Muscle of leg (tissue), 11 donors: ENCODE measurements around the gene SMG7. TPM values are rescaled to one million over a fixed set of nuclear protein-coding genes. Genes with fewer than 3 reads are reported as not detected.

Experiments
- DNase-seq: peaks from one replicate; pipeline ENCODE4 v3.0.0; 2013
- H3K27ac ChIP-seq: one replicate; pipeline ENCODE4 v1.5.1; 2013; ENCODE audit warnings: mild to moderate bottlenecking, low read length, control low read depth
- H3K27me3 ChIP-seq: one replicate; pipeline ENCODE4 v1.6.1; 2013; ENCODE audit warnings: low read length; ENCODE audit not compliant: control insufficient read depth, insufficient read depth
- H3K36me3 ChIP-seq: one replicate; pipeline ENCODE4 v1.6.1; 2013; ENCODE audit warnings: low read length; ENCODE audit not compliant: control insufficient read depth, insufficient read depth
- H3K4me1 ChIP-seq: one replicate; pipeline ENCODE4 v1.6.1; 2013; ENCODE audit warnings: low read length; ENCODE audit not compliant: control insufficient read depth, insufficient read depth
- H3K4me3 ChIP-seq: one replicate; pipeline ENCODE4 v1.5.1; 2013; ENCODE audit warnings: low read length, control low read depth
- H3K9me3 ChIP-seq: replicated peaks from 2 replicates; pipeline ENCODE4 v1.6.1; 2013; ENCODE audit warnings: low read depth, low read length; ENCODE audit not compliant: control insufficient read depth
- WGBS: methylation state at CpG from one replicate; pipeline ENCODE4 v1.1.5; 2013; ENCODE audit warnings: missing lambda C conversion rate; ENCODE audit not compliant: insufficient coverage; 5-methylcytosine and 5-hydroxymethylcytosine counted together
- polyA plus RNA-seq, 8 donors: library from polyadenylated mRNA; unstranded; fragments of 120-200 nt; gene quantifications; one replicate each; pipeline versions ENCODE4 v1.2.1 to v1.2.3, GENCODE V29; 2013; ENCODE audit warnings: inconsistent platforms in 1 of 8, low replicate concordance in 1 of 8; ENCODE audit not compliant: insufficient read length in 8 of 8, insufficient read depth in 1 of 8
- total RNA-seq: library from RNA; stranded (reverse); fragments of 120-200 nt; gene quantifications from one replicate; pipeline ENCODE4 v1.2.4, GENCODE V29; 2013

The SMG7 gene
- total and polyA plus RNA-seq, 9 donors: 14.7 to 37.6 (median 31.3) TPM

DNA sequence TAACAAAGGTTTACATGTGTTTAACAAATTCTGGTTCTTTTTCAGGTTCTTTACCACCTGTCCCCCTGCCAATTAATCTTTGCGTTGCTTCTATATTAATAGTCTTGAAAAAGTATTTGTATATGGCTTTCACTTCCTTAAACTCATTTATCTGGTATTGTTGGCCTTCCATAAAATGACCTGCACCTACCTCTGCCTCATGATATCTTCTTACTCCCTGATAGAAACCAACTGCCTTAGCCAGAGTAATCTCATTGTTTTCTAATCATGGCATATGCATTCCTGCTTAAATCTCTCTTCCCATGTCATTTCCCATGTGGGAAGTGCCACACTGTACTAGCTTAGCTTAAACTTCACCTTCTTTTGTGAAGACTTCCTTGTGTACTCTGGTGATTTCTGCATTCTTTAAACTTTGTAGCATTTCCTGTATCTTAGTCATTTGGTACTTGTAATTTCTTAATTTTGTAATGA lies 8.7 kb downstream of the SMG7 start:
- no peak for DNase-seq
- Histone ChIP-seq H3K4me1 (no peaks in the 10 kb centered on the region), H3K36me3 (no peaks in the 10 kb centered on the region), H3K27ac (no peak overlapping the region), H3K4me3 (no peak overlapping the region), H3K9me3 (no peaks in the 10 kb centered on the region), H3K27me3 (no peaks in the 10 kb centered on the region)
- no CpG with 5 or more reads among the region's 1 CpG for WGBS

DNA sequence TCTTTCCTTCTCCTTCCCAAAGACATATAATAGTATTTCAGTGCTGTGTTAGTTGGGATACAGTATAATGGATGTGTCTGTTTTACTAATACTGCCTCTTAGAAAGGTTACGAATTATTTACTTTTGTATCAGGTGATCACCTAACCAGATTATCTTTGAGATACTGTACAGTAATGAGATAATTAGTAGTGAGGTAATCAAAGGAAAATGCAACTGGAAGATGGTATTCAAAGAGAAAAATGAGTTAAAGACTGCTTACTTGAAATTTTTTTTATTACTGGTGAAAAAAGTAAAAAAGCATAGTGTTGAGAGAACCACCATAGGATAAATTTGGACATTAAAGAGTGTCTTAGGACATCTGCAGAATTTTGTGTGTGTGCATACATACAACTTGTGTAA lies 10.9 kb downstream of the SMG7 start:
- no peak for DNase-seq
- H3K4me3 ChIP-seq: no peak overlapping the region
- no peaks in the 10 kb centered on the region for H3K4me1 ChIP-seq
- no peaks in the 10 kb centered on the region for H3K9me3 ChIP-seq
- WGBS: no CpG with 5 or more reads among the region's 1 CpG
- no peak overlapping the region for H3K27ac ChIP-seq
- no peaks in the 10 kb centered on the region for H3K27me3 ChIP-seq
- no peaks in the 10 kb centered on the region for H3K36me3 ChIP-seq

DNA sequence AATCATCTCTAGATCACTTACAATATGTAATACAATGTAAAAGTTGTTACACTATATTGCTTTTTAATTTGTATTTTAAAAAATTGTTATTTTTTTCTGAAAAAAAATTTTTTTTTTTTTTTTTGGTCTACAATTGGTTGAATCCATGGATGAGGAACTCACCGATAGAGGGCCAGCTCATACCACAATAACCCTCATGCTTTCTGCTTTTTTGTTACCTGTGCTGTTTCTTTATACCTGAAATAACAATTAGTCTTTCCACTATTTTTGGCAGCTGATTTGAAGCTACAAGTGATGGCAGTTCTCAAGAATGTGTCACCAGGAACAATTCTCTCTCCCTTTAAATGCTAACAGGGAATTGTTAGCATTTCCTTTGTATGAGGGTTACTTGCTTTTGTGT lies 12.0 kb downstream of the SMG7 start:
- no peaks in the 10 kb centered on the region for H3K9me3 ChIP-seq
- no peaks in the 10 kb centered on the region for H3K36me3 ChIP-seq
- no CpG with 5 or more reads among the region's 1 CpG for WGBS
- no peak overlapping the region for H3K27ac ChIP-seq
- no peaks in the 10 kb centered on the region for H3K4me1 ChIP-seq
- no peaks in the 10 kb centered on the region for H3K27me3 ChIP-seq
- DNase-seq: no peak
- no peak overlapping the region for H3K4me3 ChIP-seq

DNA sequence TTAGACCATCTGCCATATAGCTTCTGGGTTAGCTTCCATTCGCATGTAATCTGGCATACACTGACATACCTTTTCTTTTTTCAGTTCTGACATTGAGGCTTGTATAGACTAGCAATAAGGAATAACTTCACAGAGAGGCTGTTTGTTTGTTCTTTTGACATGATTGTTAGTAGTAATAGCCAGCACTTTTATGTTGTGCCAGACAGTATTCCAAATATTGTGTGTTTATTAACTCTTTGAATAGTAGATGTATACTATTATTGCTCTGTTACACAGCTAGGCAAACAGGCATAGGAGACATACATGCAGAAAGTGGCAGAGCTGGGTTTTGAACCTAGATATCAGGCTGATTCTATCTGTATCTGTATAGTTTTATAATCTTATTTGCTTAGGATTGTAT lies 12.6 kb downstream of the SMG7 start:
- WGBS: no CpG with 5 or more reads among the region's 1 CpG
- no peaks in the 10 kb centered on the region for H3K27me3 ChIP-seq

DNA sequence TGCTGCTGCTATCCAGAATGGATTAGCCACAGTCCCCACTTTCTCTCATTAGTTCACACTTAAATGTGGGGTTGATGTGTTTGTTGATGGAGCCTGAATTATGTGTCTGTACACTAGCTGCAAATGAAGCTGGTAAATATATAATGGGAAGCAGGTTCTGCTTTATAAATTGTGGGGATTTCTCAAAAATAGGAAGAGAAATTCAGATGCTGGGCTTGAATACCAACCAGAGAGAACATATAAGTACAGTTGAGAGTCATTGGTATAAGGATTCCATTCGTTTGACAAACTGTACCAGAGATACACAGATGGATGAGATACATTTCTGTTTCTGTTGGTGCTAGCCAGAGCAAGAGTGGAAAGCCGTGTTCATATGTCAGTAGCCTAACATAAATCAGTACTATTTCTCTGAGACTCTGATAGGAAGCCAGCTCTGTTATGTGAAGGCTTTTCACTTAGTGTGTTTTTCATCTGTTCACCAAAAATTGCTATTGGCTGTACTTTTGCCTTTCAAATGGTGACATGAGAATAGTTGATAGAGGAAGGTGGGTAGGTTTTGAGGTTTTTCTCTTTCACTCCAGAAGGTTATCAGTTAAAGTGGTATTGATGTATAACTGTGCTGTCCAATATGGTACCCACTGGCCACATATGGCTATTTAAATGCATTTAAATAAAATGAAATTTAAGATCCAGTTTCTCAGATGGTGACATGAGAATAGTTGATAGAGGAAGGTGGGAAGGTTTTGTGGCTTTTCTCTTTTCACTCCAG lies 15.6 kb downstream of the SMG7 start:
- no peaks in the 10 kb centered on the region for H3K36me3 ChIP-seq
- no CpG with 5 or more reads among the region's 2 CpGs for WGBS
- no peaks in the 10 kb centered on the region for H3K4me1 ChIP-seq
- no peaks in the 10 kb centered on the region for H3K27me3 ChIP-seq
- no peak overlapping the region for H3K4me3 ChIP-seq
- H3K9me3 ChIP-seq: no peaks in the 10 kb centered on the region
- H3K27ac ChIP-seq: no peak overlapping the region
- DNase-seq: no peak

More for the DNA sequence above, 12.6 kb downstream of the SMG7 start:
- no peaks in the 10 kb centered on the region for H3K9me3 ChIP-seq
- no peak overlapping the region for H3K27ac ChIP-seq
- no peaks in the 10 kb centered on the region for H3K4me1 ChIP-seq
- H3K4me3 ChIP-seq: no peak overlapping the region
- no peak for DNase-seq
- H3K36me3 ChIP-seq: no peaks in the 10 kb centered on the region

DNA sequence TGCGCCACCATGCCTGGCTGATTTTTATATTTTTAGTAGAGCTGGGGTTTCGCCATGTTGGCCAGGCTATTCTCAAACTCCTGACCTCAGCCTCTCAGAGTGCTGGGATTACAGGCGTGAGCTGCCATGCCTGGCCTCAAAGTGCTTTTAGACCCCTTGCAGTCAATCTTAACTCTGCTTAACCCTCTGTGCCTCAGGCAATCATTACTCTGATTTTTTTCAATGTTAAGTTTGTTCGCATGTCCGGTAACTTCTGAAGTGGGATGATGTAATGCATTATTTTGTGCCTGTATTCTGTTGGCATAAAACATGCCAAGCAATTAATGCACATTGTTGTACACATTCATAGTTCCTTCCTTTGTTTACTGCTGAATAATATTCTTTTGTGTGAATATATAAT lies 18.6 kb downstream of the SMG7 start:
- no peak overlapping the region for H3K4me3 ChIP-seq
- H3K9me3 ChIP-seq: no peaks in the 10 kb centered on the region
- no peaks in the 10 kb centered on the region for H3K4me1 ChIP-seq
- DNase-seq: no peak
- no peak overlapping the region for H3K27ac ChIP-seq
- no peaks in the 10 kb centered on the region for H3K27me3 ChIP-seq
- no peaks in the 10 kb centered on the region for H3K36me3 ChIP-seq
- WGBS: 100% methylated on average over 1 of the region's 5 CpGs

DNA sequence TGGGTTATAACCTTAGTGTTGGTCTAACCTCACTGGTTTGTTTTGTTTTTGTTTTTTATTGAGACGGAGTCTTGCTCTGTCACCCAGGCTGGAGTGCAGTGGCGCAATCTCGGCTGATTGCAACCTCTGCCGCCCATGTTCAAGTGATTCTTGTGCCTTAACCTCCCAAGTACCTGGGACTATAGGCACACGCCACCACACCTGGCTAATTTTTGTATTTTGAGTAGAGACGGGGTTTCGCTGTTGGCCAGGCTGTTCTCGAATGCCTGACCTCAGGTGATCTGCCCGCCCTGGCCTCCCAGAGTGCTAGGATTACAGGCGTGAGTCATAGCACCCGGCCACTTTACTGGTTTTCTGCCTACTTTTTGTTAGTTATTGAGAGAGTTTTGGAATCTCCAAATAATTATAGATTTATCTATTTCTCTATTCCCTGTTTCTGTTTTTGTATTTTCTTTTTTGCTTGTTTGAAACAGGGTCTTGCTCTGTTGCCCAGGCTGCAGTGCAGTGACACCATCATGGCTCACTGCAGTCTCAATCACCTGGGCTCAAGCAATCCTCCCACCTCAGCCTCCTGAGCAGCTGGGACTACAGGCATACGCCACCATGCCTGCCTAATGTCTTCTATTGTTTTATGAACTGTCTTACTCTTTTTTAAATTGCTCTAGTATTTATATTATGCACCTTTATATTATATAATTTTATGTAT lies 21.4 kb downstream of the SMG7 start:
- no peaks in the 10 kb centered on the region for H3K36me3 ChIP-seq
- no peaks in the 10 kb centered on the region for H3K27me3 ChIP-seq
- DNase-seq: no peak
- no peak overlapping the region for H3K4me3 ChIP-seq
- H3K9me3 ChIP-seq: no peaks in the 10 kb centered on the region
- WGBS: 98% methylated on average over 7 of the region's 12 CpGs
- H3K27ac ChIP-seq: no peak overlapping the region
- H3K4me1 ChIP-seq: no peaks in the 10 kb centered on the region

DNA sequence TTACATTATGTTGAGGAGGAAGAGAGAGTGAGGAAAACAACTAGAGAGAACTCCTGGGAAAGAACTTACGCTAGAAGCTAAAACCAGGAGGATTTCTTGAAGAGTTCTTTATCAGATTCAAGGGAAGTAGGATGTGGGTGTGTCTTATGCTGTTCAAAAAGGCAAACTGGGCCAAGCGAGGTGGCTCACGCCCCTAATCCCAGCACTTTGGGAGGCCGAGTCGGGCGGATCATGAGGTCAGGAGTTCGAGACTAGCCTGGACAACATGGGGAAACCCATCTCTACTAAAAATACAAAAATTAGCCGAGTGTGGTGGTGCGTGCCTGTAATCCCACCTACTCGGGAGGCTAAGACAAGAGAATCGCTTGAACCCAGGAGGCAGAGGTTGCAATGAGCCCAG lies 23.1 kb downstream of the SMG7 start:
- no peak for DNase-seq
- no peak overlapping the region for H3K27ac ChIP-seq
- no peaks in the 10 kb centered on the region for H3K4me1 ChIP-seq
- 86% methylated on average over 2 of the region's 11 CpGs for WGBS
- no peaks in the 10 kb centered on the region for H3K27me3 ChIP-seq
- no peaks in the 10 kb centered on the region for H3K9me3 ChIP-seq
- H3K4me3 ChIP-seq: no peak overlapping the region
- no peaks in the 10 kb centered on the region for H3K36me3 ChIP-seq

DNA sequence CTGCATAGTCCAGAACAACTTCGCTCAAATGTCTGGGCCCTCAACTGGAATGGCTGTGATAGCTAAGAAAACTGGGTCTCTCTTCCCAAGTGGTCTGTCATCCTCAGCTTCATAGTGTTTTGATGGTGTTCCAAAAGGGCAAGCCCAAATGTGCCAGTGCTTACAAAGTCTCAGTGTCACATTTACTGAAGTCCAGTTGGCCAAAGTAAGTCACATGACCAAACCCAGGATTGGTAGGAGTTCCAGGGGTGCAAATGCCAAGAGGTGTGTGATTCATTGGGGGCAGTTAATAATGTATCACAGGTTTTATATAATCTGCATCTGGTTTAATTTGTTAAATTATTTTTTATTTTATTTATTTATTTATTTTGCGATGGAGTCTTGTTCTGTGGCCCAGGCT lies 24.9 kb downstream of the SMG7 start:
- Histone ChIP-seq H3K36me3 (no peaks in the 10 kb centered on the region), H3K27me3 (no peaks in the 10 kb centered on the region), H3K9me3 (no peaks in the 10 kb centered on the region), H3K4me3 (no peak overlapping the region), H3K4me1 (no peaks in the 10 kb centered on the region), H3K27ac (no peak overlapping the region)
- 100% methylated on average over 1 of the region's 2 CpGs for WGBS
- DNase-seq: no peak

DNA sequence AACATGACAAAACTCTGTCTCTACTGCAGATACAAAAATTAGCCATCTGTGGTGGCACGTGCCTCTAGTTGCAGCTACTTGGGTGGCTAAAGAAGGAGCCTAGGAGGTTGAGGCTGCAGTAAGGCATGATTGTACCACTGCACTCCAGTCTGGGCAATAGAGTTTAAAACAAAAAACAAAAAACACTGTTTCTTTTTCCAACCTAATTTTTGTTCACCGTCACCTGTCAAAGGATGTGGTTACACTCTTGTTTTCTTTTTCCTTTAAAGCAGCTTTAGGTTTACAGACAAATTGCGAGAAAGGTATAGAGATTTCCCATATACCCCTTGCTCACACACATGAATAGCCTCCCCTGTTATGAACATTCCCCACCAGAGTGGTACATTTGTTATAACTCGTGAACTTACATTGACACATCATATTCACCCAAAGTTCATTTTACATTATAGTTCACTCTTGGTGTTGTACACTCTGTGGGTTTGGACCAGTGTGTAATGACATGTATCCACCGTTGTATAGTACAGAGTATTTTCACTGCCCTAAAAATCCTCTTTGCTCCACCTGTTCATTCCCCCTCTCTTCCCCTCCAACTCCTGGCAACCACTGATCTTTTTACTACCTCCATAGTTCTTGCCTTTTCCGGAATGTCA lies 26.2 kb downstream of the SMG7 start:
- H3K4me3 ChIP-seq: no peak overlapping the region
- no peaks in the 10 kb centered on the region for H3K4me1 ChIP-seq
- H3K27ac ChIP-seq: no peak overlapping the region
- no peaks in the 10 kb centered on the region for H3K27me3 ChIP-seq
- WGBS: 88% methylated on average over 2 of the region's 6 CpGs
- no peaks in the 10 kb centered on the region for H3K9me3 ChIP-seq
- no peak for DNase-seq
- no peaks in the 10 kb centered on the region for H3K36me3 ChIP-seq
